ENCODE data around the gene ATXN7L1. TPM values are rescaled to one million over a fixed set of nuclear protein-coding genes. Genes with fewer than 3 reads are reported as not detected.

ATXN7L1 gene
- total RNA-seq, 5 donors from 2014 or later (not counting 1 experiment from before 2014, with no cell fraction given), result 42.3 to 54.7 (median 47.4) TPM

DNA sequence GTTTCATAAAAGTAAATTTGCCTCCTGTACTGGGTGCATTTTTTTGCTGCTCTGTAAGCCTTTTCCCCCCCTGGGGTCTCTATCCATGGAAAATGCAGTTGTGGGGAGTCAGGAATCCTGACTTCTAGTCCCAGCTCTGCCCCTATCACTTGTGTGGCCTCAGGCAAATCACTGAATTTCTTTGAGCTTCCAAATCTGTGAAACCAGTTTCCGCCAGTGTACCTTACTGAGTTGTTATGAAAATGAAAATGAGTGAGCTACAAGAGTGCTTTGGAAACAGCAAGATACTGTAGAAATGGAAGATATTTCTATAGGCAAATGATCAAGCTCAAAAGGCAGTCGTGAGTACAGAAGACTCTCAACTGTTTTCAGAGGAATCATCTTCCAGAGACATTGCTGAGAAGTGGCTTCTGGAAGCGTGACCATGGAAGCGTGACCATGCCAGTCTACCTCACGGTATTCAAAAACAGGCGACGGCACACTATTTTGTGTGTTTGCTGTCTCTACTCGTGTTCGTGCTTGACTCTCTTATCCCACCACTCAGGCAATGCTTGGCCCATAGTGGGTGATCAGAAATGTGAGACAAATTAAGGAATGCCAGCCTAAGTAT, 107.4 kb downstream of the ATXN7L1 start:
- no peak overlapping the region for H3K4me3 Mint-ChIP-seq
- no peaks in the 10 kb centered on the region for H3K27me3 Mint-ChIP-seq
- peaks cover 0 to 24% (median 15%) of the 10 kb centered on the region in 3 donors for H3K4me1 Mint-ChIP-seq
- ChIA-PET CTCF (interaction anchor here in 1 of 2 donors (0.7 to 2.3 kb wide), 3 partner anchors 8 to 112 kb away, joined by 3 to 12 read pairs (median 3); no protein-coding TSS in a partner anchor), POLR2A (no interaction called here)
- no peak for DNase-seq
- peaks cover 0 to 5% of the 10 kb centered on the region in 2 experiments for H3K4me1 ChIP-seq (ENCODE audit: control insufficient read depth in 1 of 2, extremely low read depth in 1 of 2, insufficient read depth in 2 of 2, low read length in 2 of 2)
- H3K9me3 ChIP-seq, result no peaks in the 10 kb centered on the region
- H3K9me3 Mint-ChIP-seq, result no peaks in the 10 kb centered on the region
- H3K27me3 ChIP-seq (replicated peaks in 1 of 2; ENCODE audit: control insufficient read depth in 2 of 2, extremely low read depth in 1 of 2, insufficient read depth in 2 of 2, low read length in 1 of 2), result no peaks in the 10 kb centered on the region
- no peak for ATAC-seq (replicated peaks in 1 of 4)
- no peak overlapping the region for H3K27ac Mint-ChIP-seq
- H3K4me3 ChIP-seq (ENCODE audit: control insufficient read depth in 1 of 2, extremely low read depth in 1 of 2, low read length in 1 of 2), result no peak overlapping the region
- H3K27ac ChIP-seq (ENCODE audit: low read length), result no peak overlapping the region
- H3K36me3 ChIP-seq (ENCODE audit: control insufficient read depth in 2 of 2, extremely low read depth in 1 of 2, insufficient read depth in 1 of 2, low read length in 1 of 2), result no peaks in the 10 kb centered on the region
- H3K36me3 Mint-ChIP-seq, result peaks cover 8% of the 10 kb centered on the region
- 96% methylated on average over 5 of the region's 9 CpGs for WGBS (ENCODE audit: insufficient coverage)

DNA sequence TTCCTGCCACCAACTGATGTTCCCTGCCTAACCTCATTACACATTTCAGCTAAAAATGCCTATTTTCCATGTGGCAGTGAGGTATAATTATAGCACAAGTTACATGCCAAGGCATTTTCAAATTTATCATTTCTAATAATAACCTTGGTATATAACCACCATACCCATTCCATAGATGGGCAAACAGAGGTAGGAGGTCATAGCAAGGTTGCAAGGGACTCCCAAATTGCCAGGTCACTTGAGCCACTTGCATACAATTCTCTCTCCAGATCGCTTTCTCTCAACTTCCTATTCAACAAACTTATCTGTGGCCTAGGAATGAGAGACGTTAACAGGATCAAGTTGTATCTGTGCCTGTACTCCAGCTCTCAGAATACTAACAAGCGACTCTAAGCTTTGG, 108.3 kb downstream of the ATXN7L1 start:
- Mint-ChIP-seq H3K4me3 (no peak overlapping the region), H3K4me1 (peaks cover 3 to 24% (median 13%) of the 10 kb centered on the region in 3 donors), H3K27ac (no peak overlapping the region), H3K27me3 (no peaks in the 10 kb centered on the region), H3K36me3 (peaks cover 3% of the 10 kb centered on the region), H3K9me3 (no peaks in the 10 kb centered on the region)
- H3K36me3 ChIP-seq (ENCODE audit: control insufficient read depth in 2 of 2, extremely low read depth in 1 of 2, insufficient read depth in 1 of 2, low read length in 1 of 2), result no peaks in the 10 kb centered on the region
- no peaks in the 10 kb centered on the region for H3K27me3 ChIP-seq (replicated peaks in 1 of 2; ENCODE audit: control insufficient read depth in 2 of 2, extremely low read depth in 1 of 2, insufficient read depth in 2 of 2, low read length in 1 of 2)
- DNase-seq, result no peak
- no peak for ATAC-seq (replicated peaks in 1 of 4)
- POLR2A ChIA-PET, result no interaction called here
- WGBS (ENCODE audit: insufficient coverage), result 100% methylated on average over 3 of the region's 3 CpGs
- peaks cover 0 to 5% of the 10 kb centered on the region in 2 experiments for H3K4me1 ChIP-seq (ENCODE audit: control insufficient read depth in 1 of 2, extremely low read depth in 1 of 2, insufficient read depth in 2 of 2, low read length in 2 of 2)
- H3K27ac ChIP-seq (ENCODE audit: low read length), result no peak overlapping the region
- no peak overlapping the region for H3K4me3 ChIP-seq (ENCODE audit: control insufficient read depth in 1 of 2, extremely low read depth in 1 of 2, low read length in 1 of 2)
- H3K9me3 ChIP-seq, result no peaks in the 10 kb centered on the region
- CTCF ChIA-PET, result no interaction called here

DNA sequence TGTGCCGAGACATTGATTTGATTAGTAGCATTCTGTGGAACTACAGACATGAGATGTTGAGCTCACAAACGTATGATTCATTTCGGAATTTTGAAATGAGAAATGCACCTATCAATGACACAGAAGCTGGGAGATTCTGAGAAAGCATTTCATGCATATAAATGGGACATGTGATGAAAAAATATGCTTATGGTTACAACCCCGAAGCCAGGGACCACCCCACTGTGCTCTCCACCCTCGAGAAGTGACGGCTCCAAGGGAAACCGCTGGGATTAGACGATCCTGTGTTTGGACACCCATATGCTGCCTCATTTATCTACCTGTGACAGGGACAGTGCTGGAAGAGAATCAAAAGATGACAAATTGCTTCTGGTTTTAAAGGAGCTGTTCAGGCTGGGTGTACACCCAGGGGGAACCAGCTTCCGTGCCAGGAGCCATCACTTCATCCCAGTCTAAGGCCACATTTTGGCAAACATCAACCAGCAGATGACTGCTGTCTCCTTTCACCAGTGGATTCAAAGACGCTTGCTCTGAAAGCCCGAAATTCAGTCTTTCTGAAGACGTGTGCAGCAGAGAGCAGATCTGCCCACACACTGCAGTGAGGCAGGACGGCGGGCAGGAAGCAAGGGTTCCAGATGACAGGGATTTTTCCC, 109.9 kb downstream of the ATXN7L1 start:
- ATAC-seq (replicated peaks in 1 of 4), result no peak
- no peak for DNase-seq
- Histone ChIP-seq H3K4me1 (ENCODE audit: control insufficient read depth in 1 of 2, extremely low read depth in 1 of 2, insufficient read depth in 2 of 2, low read length in 2 of 2) (peaks cover under 1 to 12% of the 10 kb centered on the region in 2 experiments), H3K9me3 (no peaks in the 10 kb centered on the region), H3K36me3 (ENCODE audit: control insufficient read depth in 2 of 2, extremely low read depth in 1 of 2, insufficient read depth in 1 of 2, low read length in 1 of 2) (peaks cover 0 to 2% of the 10 kb centered on the region in 2 donors), H3K27ac (ENCODE audit: low read length) (no peak overlapping the region), H3K4me3 (ENCODE audit: control insufficient read depth in 1 of 2, extremely low read depth in 1 of 2, low read length in 1 of 2) (no peak overlapping the region), H3K27me3 (replicated peaks in 1 of 2; ENCODE audit: control insufficient read depth in 2 of 2, extremely low read depth in 1 of 2, insufficient read depth in 2 of 2, low read length in 1 of 2) (no peaks in the 10 kb centered on the region)
- no peak overlapping the region for H3K27ac Mint-ChIP-seq
- no peaks in the 10 kb centered on the region for H3K27me3 Mint-ChIP-seq
- H3K9me3 Mint-ChIP-seq, result no peaks in the 10 kb centered on the region
- POLR2A ChIA-PET, result no interaction called here
- CTCF ChIA-PET, result interaction anchor here (0.5 to 0.6 kb wide), 2 partner anchors 9 to 362 kb away, joined by 4 read pairs; no protein-coding TSS in a partner anchor
- H3K4me1 Mint-ChIP-seq, result peaks cover 18 to 34% (median 22%) of the 10 kb centered on the region in 3 donors
- H3K36me3 Mint-ChIP-seq, result peaks cover 3% of the 10 kb centered on the region
- 63% methylated on average over 11 of the region's 14 CpGs for WGBS (ENCODE audit: insufficient coverage)
- no peak overlapping the region for H3K4me3 Mint-ChIP-seq

DNA sequence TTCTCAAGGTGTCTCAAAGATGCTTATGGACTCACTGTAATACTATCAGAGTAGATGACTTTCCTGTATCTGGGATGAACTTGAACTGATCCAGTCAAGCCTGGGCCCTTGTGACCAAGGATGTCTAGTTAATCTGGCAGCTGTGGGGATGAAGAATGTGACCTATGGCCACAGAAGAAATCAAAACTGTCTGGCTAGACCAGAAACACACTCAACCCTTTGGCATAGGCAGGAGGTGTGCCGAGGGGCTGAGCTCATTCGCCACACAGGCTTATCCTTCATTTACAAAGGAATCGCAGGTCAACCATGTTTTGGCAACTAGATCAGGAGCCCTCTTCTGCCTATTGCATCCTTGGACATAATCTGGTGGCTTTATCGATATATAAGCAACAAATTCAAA, 110.6 kb downstream of the ATXN7L1 start:
- Histone ChIP-seq H3K4me3 (ENCODE audit: control insufficient read depth in 1 of 2, extremely low read depth in 1 of 2, low read length in 1 of 2) (no peak overlapping the region), H3K27ac (ENCODE audit: low read length) (no peak overlapping the region), H3K4me1 (ENCODE audit: control insufficient read depth in 1 of 2, extremely low read depth in 1 of 2, insufficient read depth in 2 of 2, low read length in 2 of 2) (peaks cover 8 to 18% of the 10 kb centered on the region in 2 experiments), H3K27me3 (replicated peaks in 1 of 2; ENCODE audit: control insufficient read depth in 2 of 2, extremely low read depth in 1 of 2, insufficient read depth in 2 of 2, low read length in 1 of 2) (no peaks in the 10 kb centered on the region), H3K9me3 (no peaks in the 10 kb centered on the region), H3K36me3 (ENCODE audit: control insufficient read depth in 2 of 2, extremely low read depth in 1 of 2, insufficient read depth in 1 of 2, low read length in 1 of 2) (peaks cover 0 to 2% of the 10 kb centered on the region in 2 donors)
- Mint-ChIP-seq H3K4me3 (no peak overlapping the region), H3K4me1 (peaks cover 25 to 41% (median 29%) of the 10 kb centered on the region in 3 donors), H3K9me3 (no peaks in the 10 kb centered on the region), H3K27me3 (no peaks in the 10 kb centered on the region), H3K36me3 (peaks cover 3% of the 10 kb centered on the region), H3K27ac (no peak overlapping the region)
- POLR2A ChIA-PET, result interaction anchor here in 1 of 2 donors (0.6 kb wide), 1 partner anchor 797 kb away, joined by 6 read pairs; no protein-coding TSS in a partner anchor
- DNase-seq (no peak), ATAC-seq (replicated peaks in 1 of 4) (no peak)
- WGBS (ENCODE audit: insufficient coverage), result 91% methylated on average over 3 of the region's 4 CpGs
- CTCF ChIA-PET, result no interaction called here

DNA sequence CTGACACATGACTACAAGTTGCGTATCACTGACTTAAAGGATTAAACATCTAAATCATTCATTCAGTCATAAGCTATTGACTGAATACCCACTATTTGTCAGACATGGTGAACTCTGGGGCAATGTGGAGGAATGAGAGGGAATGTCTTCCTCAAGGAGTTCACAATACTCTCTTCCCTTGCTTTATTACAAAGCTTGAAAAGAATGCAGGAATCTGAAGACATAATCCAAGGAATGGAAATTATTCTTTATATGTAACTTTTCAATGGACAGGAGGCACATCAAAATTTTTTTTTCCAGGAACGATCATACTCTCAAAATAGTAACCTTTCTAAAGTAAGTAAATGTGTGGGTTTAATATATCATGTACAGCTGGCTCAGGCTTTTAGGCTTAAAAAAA, 111.9 kb downstream of the ATXN7L1 start:
- no peak overlapping the region for H3K4me3 Mint-ChIP-seq
- Histone ChIP-seq H3K4me3 (ENCODE audit: control insufficient read depth in 1 of 2, extremely low read depth in 1 of 2, low read length in 1 of 2) (no peak overlapping the region), H3K4me1 (ENCODE audit: control insufficient read depth in 1 of 2, extremely low read depth in 1 of 2, insufficient read depth in 2 of 2, low read length in 2 of 2) (peaks cover 21 to 30% of the 10 kb centered on the region in 2 experiments), H3K27me3 (replicated peaks in 1 of 2; ENCODE audit: control insufficient read depth in 2 of 2, extremely low read depth in 1 of 2, insufficient read depth in 2 of 2, low read length in 1 of 2) (no peaks in the 10 kb centered on the region), H3K9me3 (no peaks in the 10 kb centered on the region), H3K27ac (ENCODE audit: low read length) (no peak overlapping the region), H3K36me3 (ENCODE audit: control insufficient read depth in 2 of 2, extremely low read depth in 1 of 2, insufficient read depth in 1 of 2, low read length in 1 of 2) (peaks cover 0 to 2% of the 10 kb centered on the region in 2 donors)
- H3K9me3 Mint-ChIP-seq, result no peaks in the 10 kb centered on the region
- POLR2A ChIA-PET, result no interaction called here
- DNase-seq (no peak), ATAC-seq (replicated peaks in 1 of 4) (no peak)
- no CpG with 5 or more reads among the region's 2 CpGs for WGBS (ENCODE audit: insufficient coverage)
- peaks cover 3% of the 10 kb centered on the region for H3K36me3 Mint-ChIP-seq
- H3K27me3 Mint-ChIP-seq, result no peaks in the 10 kb centered on the region
- peaks cover 38 to 45% (median 39%) of the 10 kb centered on the region in 3 donors for H3K4me1 Mint-ChIP-seq
- no peak overlapping the region for H3K27ac Mint-ChIP-seq
- CTCF ChIA-PET, result interaction anchor here (0.6 to 1.3 kb wide), 5 partner anchors 22 to 201 kb away, joined by 3 to 5 read pairs (median 3); no protein-coding TSS in a partner anchor

DNA sequence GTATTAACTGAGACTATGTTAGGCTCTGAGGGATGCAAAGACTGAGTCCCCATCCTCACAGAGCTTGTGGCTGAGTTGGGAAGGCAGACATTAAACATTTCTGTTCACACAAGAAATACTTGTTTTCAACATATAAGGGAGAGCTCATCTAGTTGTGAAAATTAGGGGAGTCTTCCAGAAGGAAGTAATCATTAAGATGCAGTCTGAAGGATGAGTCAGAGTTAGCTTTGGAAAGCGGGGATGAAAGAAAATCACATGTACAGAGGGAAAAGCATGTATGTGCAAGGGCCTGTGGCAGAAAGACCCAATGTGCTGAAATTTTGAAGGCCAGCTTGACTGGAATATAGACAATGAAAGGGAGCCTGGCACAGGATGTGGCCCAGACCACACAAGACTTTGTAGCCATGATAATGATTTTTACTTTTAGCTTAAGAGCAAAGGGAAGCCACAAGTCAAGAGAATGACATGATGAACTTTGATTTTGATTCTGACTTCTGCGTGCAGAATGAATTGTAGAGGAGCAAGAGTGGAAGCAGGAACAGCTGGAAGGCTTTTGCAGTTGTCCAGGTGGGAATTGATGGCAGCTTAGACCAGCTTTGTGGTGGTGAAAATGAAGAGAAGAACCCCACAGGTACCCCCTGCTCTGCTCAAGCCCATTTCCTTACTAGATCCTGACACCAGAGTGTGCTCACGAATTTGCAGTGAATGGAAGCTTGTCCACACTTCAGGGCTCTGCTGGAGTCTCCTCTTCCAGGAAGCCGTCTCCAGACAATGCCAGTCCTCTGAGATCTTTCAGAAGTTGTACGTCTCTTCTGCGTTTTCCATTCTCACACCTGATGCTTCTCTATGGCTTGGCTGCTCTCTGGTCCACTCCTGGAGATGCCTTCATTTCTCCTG, 115.6 kb downstream of the ATXN7L1 start:
- peak overlapping the region in 2 of 3 donors; percentile 31 to 43 for H3K4me3 Mint-ChIP-seq
- peak; percentile 80 to 95 (median 88) for ATAC-seq (replicated peaks in 1 of 4)
- H3K36me3 Mint-ChIP-seq, result no peaks in the 10 kb centered on the region
- no peaks in the 10 kb centered on the region for H3K9me3 Mint-ChIP-seq
- peak in 31 of 35 experiments; percentile 7 to 54 (median 27) for DNase-seq
- Histone ChIP-seq H3K4me3 (ENCODE audit: control insufficient read depth in 1 of 2, extremely low read depth in 1 of 2, low read length in 1 of 2) (peak overlapping the region in 1 of 2 donors; percentile 17), H3K27ac (ENCODE audit: low read length) (no peak overlapping the region), H3K4me1 (ENCODE audit: control insufficient read depth in 1 of 2, extremely low read depth in 1 of 2, insufficient read depth in 2 of 2, low read length in 2 of 2) (peaks cover 26 to 30% of the 10 kb centered on the region in 2 experiments), H3K9me3 (no peaks in the 10 kb centered on the region), H3K27me3 (replicated peaks in 1 of 2; ENCODE audit: control insufficient read depth in 2 of 2, extremely low read depth in 1 of 2, insufficient read depth in 2 of 2, low read length in 1 of 2) (no peaks in the 10 kb centered on the region), H3K36me3 (ENCODE audit: control insufficient read depth in 2 of 2, extremely low read depth in 1 of 2, insufficient read depth in 1 of 2, low read length in 1 of 2) (peaks cover 0 to 2% of the 10 kb centered on the region in 2 donors)
- ChIA-PET CTCF (interaction anchor here (0.6 to 2.1 kb wide), 27 partner anchors 9 to 405 kb away, joined by 3 to 14 read pairs (median 4); partner anchors contain the start of genes ATXN7L1 (in 1 of the 2) and SYPL1 (in 1 of the 2)), POLR2A (interaction anchor here in 1 of 2 donors (0.6 to 0.7 kb wide), 3 partner anchors 48 to 1141 kb away, joined by 3 to 4 read pairs (median 3); no protein-coding TSS in a partner anchor)
- no peaks in the 10 kb centered on the region for H3K27me3 Mint-ChIP-seq
- H3K27ac Mint-ChIP-seq, result peak overlapping the region; percentile 84 to 86
- peaks cover 34 to 47% (median 45%) of the 10 kb centered on the region in 3 donors for H3K4me1 Mint-ChIP-seq
- WGBS (ENCODE audit: insufficient coverage), result 77% methylated on average over 6 of the region's 6 CpGs

All from T-cell (primary cell).